HL-60 (cell line): ENCODE results near the gene CEP97.

Experiments used
- POLR2AphosphoS5 ChIP-seq: IDR thresholded peaks from 2 replicates; pipeline ENCODE4 v1.6.1; 2012; ENCODE audit warnings: low read depth
- TF ChIP-seq, protein P1 (sequence below): IDR thresholded peaks from one replicate; pipeline ENCODE4 v1.5.1; 2011; ENCODE audit warnings: low read length, control low read depth, inconsistent platforms; ENCODE audit not compliant: insufficient read depth

DNA sequence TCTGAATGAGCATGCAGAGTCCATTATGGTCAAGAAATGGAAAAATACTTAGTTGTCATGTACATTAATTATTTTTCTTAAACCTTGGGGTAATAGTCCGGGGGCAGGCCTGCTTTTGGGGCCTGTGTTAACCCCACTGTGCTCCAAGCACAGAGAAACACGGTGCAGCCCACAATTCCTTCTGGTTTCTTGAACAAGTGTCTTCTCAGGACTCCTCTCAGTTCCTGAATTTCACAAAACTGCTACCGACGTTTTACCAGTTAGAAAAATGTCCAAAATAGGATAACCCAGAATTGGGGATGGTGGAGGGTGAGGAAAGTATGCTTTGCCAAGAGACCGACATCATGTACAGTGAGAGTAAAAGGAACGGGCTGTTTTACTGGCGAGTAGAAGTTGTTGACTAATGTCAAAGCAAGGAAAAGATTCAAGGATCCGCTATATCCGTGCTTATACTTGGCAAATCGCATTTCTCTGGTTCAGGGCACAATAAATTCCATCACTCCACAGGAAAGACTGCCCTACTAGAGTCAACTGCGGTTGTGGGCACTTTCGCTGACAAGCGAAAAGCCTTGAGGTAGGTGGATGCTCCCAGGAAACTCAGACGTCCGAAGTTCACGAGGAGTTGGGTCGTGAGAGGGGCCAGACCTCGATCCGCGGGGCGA is 54.1 kb downstream of the CEP97 start:
- TF ChIP-seq, protein P1, sequence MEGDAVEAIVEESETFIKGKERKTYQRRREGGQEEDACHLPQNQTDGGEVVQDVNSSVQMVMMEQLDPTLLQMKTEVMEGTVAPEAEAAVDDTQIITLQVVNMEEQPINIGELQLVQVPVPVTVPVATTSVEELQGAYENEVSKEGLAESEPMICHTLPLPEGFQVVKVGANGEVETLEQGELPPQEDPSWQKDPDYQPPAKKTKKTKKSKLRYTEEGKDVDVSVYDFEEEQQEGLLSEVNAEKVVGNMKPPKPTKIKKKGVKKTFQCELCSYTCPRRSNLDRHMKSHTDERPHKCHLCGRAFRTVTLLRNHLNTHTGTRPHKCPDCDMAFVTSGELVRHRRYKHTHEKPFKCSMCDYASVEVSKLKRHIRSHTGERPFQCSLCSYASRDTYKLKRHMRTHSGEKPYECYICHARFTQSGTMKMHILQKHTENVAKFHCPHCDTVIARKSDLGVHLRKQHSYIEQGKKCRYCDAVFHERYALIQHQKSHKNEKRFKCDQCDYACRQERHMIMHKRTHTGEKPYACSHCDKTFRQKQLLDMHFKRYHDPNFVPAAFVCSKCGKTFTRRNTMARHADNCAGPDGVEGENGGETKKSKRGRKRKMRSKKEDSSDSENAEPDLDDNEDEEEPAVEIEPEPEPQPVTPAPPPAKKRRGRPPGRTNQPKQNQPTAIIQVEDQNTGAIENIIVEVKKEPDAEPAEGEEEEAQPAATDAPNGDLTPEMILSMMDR, result no peak
- no peak for TF ChIP-seq POLR2AphosphoS5
